ENCODE results near the gene QRICH2. TPM values are rescaled to one million over a fixed set of nuclear protein-coding genes. Genes with fewer than 3 reads are reported as not detected.

The QRICH2 gene
- total and polyA plus RNA-seq, 4 donors = 0.56 to 6.1 (median 0.67) TPM

DNA sequence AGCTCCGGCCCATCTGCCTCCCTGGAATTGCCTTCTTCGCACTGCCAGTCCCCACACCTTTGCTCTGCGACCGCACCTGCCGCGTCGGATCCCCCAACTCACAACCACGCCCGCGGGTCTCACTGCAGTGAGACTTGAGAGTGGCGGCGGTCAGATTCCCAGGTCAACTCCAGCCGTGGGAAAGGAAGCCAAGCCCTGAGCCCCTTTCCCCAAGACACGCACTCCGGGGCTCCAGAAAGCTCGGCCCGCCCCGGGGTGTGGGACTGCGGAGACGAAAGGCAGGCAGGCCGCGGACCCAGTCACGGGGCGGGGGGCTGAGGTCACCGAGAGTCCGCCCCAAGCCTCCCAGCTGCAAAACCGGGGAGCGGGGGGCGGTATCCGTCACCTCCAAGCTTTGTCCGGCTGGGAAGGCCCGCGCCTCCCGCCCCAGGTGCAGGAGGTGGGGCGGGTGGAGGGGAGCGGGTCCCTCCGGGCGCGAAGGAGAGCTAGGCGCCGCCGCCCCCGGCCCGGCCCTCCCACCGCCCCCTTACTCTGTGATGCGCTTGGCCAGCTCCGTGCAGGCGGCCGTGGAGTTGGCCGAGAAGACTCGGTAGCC lies 45.0 kb upstream of the QRICH2 start:
- no peaks in the 10 kb centered on the region for H3K27me3 ChIP-seq (ENCODE audit: control insufficient read depth in 4 of 4, insufficient read depth in 4 of 4, low read length in 3 of 4)
- H3K27ac ChIP-seq (ENCODE audit: low read depth in 1 of 2, low read length in 2 of 2) = peak overlapping the region; percentile 78
- H3K9me3 ChIP-seq (ENCODE audit: control insufficient read depth in 4 of 4, low read length in 3 of 4) = no peaks in the 10 kb centered on the region
- H3K4me1 ChIP-seq (ENCODE audit: control insufficient read depth in 4 of 4, insufficient read depth in 4 of 4, low read length in 3 of 4) = peaks cover 4 to 22% (median 18%) of the 10 kb centered on the region in 4 donors
- peak overlapping the region; percentile 88 to 91 for H3K9ac ChIP-seq (ENCODE audit: low read depth in 1 of 2, low read length in 2 of 2)
- no peaks in the 10 kb centered on the region for H3K36me3 ChIP-seq (ENCODE audit: control insufficient read depth in 4 of 4, insufficient read depth in 3 of 4, low read depth in 1 of 4, low read length in 3 of 4)
- H3K4me3 ChIP-seq (ENCODE audit: low read depth in 1 of 3, low read length in 3 of 3) = peak overlapping the region; percentile 87 to 94 (median 89)
- no peak for TF ChIP-seq RAD21 (IDR thresholded peaks at IDR 0.05)
- WGBS = under 1% methylated on average over 51 of the region's 51 CpGs
- peak; percentile 45 for DNase-seq (ENCODE audit: low spot score)

DNA sequence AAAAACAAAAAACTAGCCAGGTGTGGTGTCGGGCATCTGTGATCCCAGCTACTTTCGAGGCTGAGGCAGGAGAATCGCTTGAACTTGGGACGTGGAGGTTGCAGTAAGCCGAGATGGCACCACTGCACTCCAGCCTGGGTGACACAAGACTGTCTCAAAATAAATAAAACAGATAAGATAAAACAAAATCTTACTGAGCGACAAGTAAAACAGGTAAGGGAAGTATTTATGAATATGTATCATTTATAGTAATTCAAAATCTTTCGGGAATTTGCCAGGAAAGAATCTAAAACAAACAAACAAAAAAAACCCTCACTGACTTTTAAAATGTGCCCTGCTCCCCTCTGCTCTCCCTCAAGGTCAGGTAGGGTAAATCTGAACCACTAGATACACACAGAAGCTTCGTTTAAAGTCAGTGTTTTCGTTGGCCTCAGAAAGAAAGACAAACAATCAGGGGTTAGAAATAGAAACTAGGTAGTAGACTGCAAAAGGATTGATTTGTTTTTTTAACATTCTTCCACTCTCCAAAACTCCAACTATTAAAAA lies 43.5 kb upstream of the QRICH2 start:
- Histone ChIP-seq H3K27me3 (ENCODE audit: control insufficient read depth in 4 of 4, insufficient read depth in 4 of 4, low read length in 3 of 4) (no peaks in the 10 kb centered on the region), H3K4me1 (ENCODE audit: control insufficient read depth in 4 of 4, insufficient read depth in 4 of 4, low read length in 3 of 4) (peaks cover 4 to 23% (median 20%) of the 10 kb centered on the region in 4 donors), H3K9me3 (ENCODE audit: control insufficient read depth in 4 of 4, low read length in 3 of 4) (no peaks in the 10 kb centered on the region), H3K4me3 (ENCODE audit: low read depth in 1 of 3, low read length in 3 of 3) (peak overlapping the region in 2 of 3 donors; percentile 42 to 94), H3K36me3 (ENCODE audit: control insufficient read depth in 4 of 4, insufficient read depth in 3 of 4, low read depth in 1 of 4, low read length in 3 of 4) (peaks cover 4 to 7% (median 5%) of the 10 kb centered on the region in 4 donors), H3K27ac (ENCODE audit: low read depth in 1 of 2, low read length in 2 of 2) (peak overlapping the region; percentile 58 to 67), H3K9ac (ENCODE audit: low read depth in 1 of 2, low read length in 2 of 2) (peak overlapping the region in 1 of 2 donors; percentile 86)
- no peak for DNase-seq (ENCODE audit: low spot score)
- TF ChIP-seq NR2F2 (IDR thresholded peaks at IDR 0.05) = no peak
- TF ChIP-seq, protein P1, sequence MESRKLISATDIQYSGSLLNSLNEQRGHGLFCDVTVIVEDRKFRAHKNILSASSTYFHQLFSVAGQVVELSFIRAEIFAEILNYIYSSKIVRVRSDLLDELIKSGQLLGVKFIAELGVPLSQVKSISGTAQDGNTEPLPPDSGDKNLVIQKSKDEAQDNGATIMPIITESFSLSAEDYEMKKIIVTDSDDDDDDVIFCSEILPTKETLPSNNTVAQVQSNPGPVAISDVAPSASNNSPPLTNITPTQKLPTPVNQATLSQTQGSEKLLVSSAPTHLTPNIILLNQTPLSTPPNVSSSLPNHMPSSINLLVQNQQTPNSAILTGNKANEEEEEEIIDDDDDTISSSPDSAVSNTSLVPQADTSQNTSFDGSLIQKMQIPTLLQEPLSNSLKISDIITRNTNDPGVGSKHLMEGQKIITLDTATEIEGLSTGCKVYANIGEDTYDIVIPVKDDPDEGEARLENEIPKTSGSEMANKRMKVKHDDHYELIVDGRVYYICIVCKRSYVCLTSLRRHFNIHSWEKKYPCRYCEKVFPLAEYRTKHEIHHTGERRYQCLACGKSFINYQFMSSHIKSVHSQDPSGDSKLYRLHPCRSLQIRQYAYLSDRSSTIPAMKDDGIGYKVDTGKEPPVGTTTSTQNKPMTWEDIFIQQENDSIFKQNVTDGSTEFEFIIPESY (IDR thresholded peaks at IDR 0.05) = no peak
- TF ChIP-seq GABPA (IDR thresholded peaks at IDR 0.05 in 1 of 2, conservative IDR thresholded peaks at IDR 0.05 in 1 of 2) = no peak
- TF ChIP-seq, protein P2, sequence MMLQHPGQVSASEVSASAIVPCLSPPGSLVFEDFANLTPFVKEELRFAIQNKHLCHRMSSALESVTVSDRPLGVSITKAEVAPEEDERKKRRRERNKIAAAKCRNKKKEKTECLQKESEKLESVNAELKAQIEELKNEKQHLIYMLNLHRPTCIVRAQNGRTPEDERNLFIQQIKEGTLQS (IDR thresholded peaks at IDR 0.05) = no peak
- TF ChIP-seq, protein P3, sequence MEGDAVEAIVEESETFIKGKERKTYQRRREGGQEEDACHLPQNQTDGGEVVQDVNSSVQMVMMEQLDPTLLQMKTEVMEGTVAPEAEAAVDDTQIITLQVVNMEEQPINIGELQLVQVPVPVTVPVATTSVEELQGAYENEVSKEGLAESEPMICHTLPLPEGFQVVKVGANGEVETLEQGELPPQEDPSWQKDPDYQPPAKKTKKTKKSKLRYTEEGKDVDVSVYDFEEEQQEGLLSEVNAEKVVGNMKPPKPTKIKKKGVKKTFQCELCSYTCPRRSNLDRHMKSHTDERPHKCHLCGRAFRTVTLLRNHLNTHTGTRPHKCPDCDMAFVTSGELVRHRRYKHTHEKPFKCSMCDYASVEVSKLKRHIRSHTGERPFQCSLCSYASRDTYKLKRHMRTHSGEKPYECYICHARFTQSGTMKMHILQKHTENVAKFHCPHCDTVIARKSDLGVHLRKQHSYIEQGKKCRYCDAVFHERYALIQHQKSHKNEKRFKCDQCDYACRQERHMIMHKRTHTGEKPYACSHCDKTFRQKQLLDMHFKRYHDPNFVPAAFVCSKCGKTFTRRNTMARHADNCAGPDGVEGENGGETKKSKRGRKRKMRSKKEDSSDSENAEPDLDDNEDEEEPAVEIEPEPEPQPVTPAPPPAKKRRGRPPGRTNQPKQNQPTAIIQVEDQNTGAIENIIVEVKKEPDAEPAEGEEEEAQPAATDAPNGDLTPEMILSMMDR (IDR thresholded peaks at IDR 0.05; ENCODE audit: low read depth, low read length, missing input control) = no peak
- TF ChIP-seq, protein P4, sequence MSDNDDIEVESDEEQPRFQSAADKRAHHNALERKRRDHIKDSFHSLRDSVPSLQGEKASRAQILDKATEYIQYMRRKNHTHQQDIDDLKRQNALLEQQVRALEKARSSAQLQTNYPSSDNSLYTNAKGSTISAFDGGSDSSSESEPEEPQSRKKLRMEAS (IDR thresholded peaks at IDR 0.05) = no peak
- TF ChIP-seq, protein P5, sequence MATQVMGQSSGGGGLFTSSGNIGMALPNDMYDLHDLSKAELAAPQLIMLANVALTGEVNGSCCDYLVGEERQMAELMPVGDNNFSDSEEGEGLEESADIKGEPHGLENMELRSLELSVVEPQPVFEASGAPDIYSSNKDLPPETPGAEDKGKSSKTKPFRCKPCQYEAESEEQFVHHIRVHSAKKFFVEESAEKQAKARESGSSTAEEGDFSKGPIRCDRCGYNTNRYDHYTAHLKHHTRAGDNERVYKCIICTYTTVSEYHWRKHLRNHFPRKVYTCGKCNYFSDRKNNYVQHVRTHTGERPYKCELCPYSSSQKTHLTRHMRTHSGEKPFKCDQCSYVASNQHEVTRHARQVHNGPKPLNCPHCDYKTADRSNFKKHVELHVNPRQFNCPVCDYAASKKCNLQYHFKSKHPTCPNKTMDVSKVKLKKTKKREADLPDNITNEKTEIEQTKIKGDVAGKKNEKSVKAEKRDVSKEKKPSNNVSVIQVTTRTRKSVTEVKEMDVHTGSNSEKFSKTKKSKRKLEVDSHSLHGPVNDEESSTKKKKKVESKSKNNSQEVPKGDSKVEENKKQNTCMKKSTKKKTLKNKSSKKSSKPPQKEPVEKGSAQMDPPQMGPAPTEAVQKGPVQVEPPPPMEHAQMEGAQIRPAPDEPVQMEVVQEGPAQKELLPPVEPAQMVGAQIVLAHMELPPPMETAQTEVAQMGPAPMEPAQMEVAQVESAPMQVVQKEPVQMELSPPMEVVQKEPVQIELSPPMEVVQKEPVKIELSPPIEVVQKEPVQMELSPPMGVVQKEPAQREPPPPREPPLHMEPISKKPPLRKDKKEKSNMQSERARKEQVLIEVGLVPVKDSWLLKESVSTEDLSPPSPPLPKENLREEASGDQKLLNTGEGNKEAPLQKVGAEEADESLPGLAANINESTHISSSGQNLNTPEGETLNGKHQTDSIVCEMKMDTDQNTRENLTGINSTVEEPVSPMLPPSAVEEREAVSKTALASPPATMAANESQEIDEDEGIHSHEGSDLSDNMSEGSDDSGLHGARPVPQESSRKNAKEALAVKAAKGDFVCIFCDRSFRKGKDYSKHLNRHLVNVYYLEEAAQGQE (IDR thresholded peaks at IDR 0.05) = peak; percentile 45
- no peak for TF ChIP-seq HNF4G (IDR thresholded peaks at IDR 0.05)
- peak; percentile 73 to 77 for TF ChIP-seq RXRA (IDR thresholded peaks at IDR 0.05)
- TF ChIP-seq TAF1 (conservative IDR thresholded peaks at IDR 0.05) = no peak
- TF ChIP-seq FOXA2 (IDR thresholded peaks at IDR 0.05) = peak; percentile 75
- no peak for TF ChIP-seq RAD21 (IDR thresholded peaks at IDR 0.05)
- peak; percentile 72 for TF ChIP-seq SP1 (IDR thresholded peaks at IDR 0.05)
- TF ChIP-seq JUND (IDR thresholded peaks at IDR 0.05) = peak; percentile 37 to 52
- peak; percentile 22 for TF ChIP-seq FOXA1 (IDR thresholded peaks at IDR 0.05)
- TF ChIP-seq EGR1 (IDR thresholded peaks at IDR 0.05; ENCODE audit: low read depth in 2 of 2) = no peak
- TF ChIP-seq YY1 (IDR thresholded peaks at IDR 0.05) = peak; percentile 49
- TF ChIP-seq HNF4A (conservative IDR thresholded peaks at IDR 0.05) = peak; percentile 61 to 62
- WGBS = 36% methylated on average over 9 of the region's 9 CpGs

Measured in liver (tissue), 9 donors.